HG03442 (cell line): ENCODE data around the gene HOXA13.

Experiments
- ATAC-seq: cut with Tn5 transposase; IDR thresholded peaks from one replicate; pipeline ENCODE4 v1.9.1; 2021; ENCODE audit warnings: mild to moderate bottlenecking, moderate library complexity; ENCODE audit not compliant: unreplicated experiment

HOXA13 gene

DNA sequence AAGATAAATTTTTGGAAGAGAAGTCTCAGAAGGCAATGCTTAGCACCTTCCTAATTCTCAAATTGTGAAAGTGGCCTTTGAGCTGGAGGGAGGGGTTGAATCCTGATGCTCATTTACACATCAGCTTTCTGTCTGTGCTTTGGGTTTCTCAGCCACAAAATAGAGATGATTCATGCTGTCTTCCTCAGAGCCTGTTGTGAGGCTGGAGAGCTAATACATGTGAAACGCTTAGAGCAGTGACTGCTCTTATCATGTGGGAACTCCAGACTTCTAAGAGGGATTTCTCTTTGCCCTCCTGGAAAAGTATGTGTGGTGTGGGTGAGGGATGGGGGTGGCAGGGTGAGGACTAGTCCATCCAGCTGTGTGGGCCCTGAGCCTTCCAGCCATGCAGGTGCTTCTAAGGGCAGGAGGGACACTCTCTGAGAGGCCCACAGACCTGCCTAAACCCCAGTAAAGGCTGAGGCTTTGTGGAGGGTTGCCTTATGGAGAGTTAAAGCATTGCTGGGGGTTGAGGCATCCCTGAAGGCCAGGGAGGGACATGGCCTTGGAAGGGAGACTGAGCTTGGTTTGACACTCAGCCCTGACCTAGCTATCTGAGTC is 37.9 kb upstream of the HOXA13 start:
- no peak for ATAC-seq

DNA sequence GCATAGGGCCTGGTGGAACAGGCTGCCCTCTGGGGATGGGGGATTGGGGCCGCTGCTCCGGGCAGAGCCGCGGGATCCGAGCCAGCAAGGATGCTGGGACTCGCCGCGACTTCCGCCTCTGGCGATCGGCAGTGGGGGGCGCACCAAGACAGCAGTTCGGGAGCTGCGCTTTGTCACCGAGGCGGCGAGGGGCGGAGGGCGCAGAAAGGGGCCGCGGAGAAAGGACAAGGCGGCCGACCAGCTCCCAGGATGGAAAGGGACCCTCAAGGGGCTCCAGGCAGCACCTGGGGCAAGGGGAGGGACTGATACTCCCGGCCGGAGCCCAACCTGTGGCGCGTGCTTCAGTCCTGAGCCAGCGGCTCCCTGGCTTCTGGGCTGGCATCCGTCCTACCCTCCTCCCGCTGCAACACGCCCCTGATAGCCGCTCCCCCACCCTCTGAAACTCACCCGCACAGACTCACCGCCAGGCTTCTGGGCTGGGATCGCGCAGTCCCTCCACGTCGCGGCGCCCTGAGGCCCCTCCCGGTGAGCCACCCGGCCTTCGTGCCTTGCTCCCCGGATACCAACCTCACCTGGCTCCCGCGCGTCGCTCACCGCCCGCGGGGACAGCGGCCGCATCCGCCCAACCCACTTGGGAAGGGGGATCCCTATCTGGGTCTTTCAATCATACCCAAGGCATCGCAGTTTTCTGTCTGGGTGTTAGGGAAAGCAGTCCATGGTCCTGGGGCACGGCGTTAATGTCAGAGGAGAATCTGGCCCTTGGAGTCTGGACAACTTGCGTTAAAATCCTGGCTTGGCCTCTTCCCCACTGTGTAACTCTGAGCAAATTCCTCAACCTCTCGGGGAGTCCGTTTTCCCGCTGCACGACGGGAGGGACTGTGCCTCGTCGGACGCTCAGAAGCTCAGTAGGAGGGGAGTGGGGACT is 35.8 kb upstream of the HOXA13 start:
- no peak for ATAC-seq

DNA sequence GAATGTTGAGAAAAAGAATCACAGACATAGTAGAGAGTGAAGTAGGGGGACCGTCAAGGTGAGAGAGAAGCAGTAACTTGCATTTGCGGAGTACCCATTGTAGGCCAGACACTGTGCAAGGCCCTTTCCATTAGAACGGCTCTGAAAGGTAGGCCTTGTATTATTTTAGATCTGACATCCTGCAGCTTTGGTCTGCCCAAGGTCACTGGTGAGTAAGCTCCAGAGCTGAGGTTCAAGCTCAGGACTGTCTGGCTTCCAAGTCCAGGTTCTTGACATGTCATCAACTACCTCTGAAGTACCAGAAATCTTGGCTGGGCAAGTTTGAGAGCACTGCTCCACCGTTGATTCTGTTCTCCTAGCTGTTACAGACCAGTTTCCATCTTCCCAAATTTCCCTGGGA is 29.6 kb upstream of the HOXA13 start:
- ATAC-seq: no peak

DNA sequence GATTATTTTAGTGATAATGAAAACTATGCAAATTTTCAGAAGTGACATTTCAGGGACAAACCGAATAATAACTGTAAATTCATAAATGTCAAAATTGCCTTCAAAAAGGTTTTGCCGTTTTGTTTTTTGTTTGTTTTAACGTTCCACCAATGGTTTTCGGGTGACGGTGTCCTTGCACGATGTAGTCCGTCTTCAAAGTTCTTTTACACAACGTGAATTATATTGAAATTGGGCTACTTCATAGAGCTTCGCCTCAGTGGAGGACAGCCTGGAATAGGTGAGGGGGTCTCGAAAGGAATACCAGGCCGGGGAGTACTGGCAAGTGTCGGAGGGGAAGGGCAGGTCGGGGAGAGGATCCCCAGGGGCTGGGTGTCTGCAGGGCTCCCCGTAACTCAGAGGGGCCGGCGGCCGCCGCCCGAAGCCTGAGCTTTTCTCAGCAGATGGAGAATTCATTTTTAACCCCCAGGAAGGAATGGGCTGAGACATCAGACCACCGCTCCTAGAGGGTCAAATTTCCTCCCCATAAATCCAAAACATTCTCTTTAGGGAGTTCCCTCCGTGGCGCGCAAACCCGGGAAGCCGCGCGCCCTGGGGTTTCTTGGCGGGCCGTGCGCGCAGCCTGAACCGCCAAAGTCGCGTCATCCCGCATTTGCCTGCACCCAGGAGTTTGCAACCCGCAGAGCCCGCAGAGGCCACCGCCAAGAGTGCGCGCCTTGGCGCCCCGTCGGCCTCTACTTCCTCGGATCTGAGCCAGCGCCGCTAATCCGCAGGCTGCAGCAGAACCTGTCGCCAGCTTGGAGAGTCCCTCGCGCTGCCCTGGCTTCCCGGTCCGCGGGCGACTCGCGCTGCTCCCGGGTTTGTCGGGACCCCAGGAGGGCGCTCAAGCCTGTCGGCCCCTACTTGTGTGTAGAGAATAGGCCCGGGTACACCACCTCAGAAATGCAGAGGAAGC is 25.4 kb upstream of the HOXA13 start:
- no peak for ATAC-seq

DNA sequence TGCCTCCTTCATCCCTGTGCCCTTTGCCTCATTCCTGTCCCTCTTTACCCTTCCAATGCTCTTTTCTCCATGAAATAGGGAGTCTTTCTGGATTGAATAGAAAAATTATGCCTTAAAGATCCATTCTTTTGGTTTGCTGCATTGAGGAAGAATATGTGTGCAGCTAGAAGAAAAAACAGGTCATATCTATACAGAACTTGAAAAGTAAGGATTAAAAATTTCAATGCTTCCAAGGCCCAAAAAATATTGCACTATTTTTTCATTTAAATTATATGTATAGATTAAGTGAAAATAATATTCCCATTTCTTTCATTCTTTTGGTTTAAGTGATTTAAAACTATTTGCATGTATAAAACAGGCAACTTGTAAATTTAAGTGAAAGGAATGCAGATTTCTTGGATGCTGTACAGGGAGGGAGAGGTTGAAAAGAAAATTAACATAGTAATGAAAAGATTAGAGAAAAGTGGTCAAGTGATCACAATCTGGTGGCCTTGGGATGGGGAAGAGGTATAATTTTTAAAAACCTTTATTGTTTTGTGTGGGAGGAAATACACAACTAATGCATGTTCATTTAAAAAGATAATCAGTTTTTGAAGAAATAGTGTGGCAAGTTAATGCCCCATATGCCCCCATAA is 24.2 kb upstream of the HOXA13 start:
- ATAC-seq: no peak

DNA sequence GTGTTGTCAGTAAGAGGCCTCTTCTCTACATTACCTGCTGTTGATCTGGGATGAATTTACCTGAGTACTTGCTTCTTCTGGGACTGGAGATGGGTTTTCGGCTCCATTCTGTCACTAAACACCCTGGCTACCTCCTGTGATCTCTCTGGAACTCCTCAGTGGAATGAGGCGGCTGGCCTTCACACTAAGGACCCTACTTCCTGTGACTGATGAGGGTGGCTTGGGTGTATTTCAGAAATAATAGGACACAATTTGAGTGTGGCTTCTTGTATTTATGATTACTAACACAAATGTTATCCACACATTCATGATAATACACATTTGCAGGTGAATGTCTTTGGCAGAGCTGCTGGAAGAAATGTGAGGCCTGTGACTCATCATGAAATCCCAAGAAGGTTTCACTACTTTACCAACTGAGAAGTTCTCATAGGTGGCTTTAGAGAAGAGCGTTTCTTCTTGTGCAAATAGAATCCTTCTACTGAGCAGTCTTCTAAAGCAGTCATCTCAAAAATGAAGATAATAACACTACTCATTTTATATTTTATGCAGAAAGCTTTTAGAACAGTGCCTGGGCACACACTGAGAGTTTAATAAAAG is 21.4 kb upstream of the HOXA13 start:
- ATAC-seq: no peak

DNA sequence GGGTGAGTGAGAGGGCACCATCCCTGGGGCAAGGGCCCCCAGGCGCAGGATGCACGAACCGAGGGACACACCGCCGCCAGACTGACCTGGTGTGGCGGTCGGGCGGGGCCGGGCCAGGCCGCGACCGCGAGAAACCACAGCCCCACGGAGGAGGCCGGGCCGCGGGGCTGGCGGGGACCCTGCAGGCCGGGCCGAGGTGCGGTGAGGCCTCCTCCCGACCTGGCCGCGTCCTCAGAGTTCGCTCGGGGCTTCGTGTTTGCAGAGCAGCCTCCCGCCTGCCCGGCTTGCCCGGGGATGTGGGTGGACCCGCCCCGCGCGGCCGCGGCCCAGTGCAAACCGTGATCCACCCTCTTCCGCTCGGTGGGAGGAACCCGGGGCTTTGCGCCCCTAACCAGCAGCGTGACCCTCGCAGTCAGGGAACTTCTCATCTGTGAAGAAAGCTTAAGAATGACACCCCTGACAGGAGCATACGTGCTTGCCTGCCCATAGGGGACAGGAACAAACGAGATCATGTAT is 20.6 kb upstream of the HOXA13 start:
- no peak for ATAC-seq

DNA sequence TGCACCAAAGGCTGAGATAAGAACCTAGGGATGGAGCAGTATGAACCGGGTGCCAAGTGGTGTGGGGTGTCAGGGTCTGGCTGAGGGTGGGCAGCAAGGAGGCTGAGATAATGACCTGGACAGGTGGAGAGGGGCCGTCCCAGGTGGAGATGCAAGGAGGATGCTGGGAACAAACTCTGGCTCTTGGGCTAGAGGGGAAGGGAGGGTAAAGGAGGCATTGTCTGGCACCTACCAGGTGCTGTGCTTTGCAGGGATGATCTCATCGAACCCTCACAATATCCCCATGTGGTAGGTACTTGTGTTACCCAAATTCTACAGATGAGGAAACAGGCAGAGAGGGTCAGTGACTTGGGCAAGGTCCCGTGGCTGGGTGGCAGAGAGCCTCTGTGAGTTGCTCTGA is 19.9 kb upstream of the HOXA13 start:
- no peak for ATAC-seq

DNA sequence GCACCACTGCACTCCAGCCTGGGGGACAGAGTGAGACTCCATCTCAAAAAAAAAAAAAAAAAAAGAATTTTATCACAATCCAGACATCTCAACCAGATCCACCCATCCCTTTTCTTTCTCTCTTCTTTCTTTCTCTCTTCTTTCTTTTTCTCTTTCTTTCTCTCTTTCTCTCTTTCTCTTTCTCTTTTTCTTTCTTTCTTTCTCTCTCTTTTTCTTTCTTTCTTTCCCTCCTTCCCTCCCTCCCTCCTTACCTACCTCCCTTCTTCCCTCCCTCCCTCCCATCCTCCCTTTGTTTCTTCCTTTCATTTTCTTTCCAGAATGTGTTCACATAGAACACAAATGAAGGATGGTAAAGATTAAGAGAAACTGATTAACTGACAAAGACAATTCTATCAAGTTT is 18.1 kb upstream of the HOXA13 start:
- no peak for ATAC-seq

DNA sequence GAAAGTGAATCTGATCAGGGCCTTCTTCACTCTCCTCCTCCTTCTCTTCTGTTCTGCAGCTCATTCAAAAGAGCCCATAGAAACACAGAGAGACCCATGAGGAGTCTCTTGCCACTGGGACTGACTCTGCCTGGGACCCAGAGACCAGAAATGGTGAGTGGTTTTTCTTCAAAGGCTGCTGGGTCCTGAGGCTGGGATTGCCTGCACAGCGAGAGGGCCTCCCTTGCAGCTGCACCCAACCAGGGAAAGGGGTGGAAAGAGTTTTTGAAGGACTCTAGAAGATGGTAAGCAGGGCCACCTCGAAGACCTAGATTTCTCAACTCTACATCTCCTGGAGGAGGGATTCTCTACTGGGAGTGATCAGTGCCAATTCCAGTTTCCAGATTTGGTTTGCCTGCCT is 15.5 kb upstream of the HOXA13 start:
- no peak for ATAC-seq

DNA sequence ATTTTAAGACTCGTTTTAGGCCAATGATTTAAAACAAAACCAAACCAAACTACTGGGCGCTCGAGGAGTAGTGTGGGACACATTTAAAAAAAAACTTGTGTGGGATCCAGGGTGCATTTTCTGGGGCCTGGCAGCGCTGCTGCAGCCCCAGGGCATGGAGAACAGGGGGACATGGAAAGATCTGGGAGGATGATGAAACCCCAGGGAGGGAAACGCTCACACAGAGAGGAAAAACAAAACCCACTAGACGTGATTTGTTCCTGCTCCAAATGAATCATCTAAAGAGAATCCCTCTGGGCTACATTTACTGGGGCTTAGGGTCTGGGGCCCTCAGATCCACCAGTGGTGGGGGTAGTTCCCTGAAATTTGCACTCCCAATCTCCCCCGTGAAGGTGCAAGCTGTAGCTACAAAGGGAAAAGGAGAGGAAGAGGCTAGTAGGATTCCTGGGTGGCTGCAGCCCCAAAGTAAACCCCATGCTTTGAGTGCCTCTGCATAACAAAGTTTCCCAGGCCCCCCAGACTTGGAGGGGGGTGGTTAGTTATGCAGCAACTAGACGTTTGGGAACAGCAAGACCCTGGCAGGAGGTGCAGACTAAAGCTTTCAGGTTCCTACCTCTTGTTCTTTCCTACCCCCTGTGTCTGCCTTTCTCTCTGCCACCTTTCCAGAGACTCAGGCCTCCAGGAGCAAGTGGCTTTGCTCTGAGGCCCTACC is 14.5 kb upstream of the HOXA13 start:
- ATAC-seq: no peak

DNA sequence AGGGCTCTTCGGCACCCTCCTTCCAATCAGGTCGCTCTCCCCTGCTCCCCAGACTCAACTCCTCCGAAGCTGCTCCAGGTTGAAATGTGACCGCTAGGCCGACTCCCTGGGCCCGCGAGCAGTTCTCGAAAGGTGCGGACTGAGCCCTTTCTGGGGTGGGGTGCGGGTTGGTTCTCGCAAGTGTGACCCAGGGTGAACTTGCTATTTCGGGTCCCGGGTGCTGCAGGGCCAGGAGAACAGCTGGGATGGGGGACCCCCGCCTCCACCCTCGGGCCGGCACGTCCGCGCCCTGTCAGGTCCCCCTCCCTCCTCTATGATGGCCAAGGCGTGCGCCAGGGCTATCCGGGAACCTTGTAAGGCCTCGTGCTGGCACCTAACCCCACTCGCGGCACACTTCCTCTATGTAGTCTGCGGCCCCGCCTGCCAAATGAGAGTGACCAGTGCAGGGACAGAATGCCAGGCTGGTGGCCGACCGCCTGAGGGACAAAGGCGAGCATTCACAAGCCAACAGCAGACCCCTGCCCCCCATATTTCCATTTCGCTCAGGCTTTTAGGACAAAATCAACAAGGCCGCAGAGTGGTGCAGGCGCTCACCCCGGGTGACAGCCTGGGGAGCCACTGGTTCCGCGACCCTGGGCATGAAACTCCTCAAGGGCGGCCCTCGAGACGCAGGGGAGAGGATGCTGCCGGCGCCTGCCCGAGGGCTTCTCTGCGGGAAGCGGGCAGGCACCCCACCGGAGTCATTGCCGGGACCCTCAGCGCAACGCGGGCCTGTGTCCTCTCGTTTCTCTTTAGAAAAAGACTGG is 13.7 kb upstream of the HOXA13 start:
- ATAC-seq: no peak

DNA sequence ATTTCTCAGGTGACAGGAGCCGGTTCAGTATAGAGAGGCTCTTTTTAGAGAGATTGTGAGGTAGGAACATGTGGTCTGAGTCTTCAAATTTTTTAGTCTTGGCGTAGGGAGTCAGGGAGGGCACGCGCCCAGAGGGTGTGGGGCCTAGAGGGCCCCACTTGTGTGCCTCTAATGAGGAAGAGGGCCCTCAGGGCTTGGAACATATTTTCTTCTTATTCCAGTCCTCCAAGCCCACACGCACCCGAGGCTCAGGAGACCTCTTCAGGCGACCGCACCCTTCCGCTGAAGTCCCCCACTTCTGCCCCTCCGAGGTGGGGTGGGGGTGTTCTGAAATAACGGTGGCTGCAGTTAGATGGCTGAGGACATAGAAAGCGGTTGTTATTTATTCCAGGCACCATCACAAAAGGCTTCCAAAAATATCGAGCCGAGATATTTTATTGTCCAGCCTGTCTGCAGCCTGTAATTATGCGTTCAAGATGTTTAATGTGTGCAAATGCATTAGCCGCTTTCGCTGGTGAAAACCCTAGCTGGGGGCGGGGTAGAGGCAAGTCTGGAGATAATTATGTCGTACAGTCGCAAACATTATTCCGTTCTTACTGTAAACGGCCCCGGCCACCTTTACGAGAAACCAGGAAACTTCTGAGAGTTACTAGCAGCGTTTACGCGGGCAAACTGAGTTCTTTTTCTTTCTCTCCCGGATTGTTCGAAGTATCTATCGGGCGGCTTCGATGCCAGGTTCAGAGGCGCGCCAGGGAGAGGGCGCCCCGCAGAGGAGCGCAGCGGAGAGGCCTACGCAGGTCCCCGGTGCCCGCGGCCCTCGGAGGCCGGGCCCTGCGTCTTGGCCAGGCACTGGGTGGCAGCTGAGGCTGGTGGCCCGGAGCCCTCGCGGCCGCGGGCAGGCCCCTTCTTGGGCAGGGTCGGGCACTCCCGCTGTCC is 12.9 kb upstream of the HOXA13 start:
- no peak for ATAC-seq

DNA sequence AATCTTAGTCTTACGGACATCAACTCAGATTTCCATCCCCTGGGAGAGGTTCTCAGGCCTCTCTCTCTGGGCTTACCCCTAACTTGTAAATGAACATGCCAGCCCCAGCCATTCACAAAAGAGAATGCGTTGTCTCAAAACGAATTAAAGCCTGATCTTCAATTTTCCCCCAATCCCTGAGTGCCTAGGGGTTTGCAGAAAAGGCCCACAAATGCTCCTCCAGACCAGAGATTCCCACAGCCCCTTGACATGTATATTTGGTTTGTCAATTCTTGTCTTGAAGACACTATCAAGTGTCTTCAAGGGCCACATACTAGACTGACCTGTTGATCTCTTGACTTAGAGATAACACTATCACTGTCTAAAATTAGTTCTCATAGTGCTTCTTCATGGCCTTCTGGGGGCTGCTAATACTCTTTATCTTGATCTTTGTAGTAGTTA is 11.9 kb upstream of the HOXA13 start:
- ATAC-seq: no peak

DNA sequence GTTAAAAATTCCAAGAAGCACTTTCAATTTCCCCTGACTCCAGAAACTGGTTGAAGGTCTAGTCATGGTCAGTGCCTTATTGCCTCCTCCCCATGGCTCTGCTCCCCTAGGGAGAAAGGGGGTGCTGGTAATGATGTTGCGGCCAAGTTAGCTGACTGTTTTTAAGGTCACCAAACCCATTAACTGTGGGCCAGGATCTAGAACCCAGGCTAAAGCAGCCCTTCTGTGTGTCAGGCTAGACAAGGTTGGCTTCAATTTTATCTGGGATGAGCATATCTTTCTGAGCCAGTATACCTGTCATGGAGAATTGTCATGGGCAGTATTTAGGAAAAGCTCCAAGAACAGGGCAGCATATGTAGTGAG is 11.2 kb upstream of the HOXA13 start:
- ATAC-seq: no peak

DNA sequence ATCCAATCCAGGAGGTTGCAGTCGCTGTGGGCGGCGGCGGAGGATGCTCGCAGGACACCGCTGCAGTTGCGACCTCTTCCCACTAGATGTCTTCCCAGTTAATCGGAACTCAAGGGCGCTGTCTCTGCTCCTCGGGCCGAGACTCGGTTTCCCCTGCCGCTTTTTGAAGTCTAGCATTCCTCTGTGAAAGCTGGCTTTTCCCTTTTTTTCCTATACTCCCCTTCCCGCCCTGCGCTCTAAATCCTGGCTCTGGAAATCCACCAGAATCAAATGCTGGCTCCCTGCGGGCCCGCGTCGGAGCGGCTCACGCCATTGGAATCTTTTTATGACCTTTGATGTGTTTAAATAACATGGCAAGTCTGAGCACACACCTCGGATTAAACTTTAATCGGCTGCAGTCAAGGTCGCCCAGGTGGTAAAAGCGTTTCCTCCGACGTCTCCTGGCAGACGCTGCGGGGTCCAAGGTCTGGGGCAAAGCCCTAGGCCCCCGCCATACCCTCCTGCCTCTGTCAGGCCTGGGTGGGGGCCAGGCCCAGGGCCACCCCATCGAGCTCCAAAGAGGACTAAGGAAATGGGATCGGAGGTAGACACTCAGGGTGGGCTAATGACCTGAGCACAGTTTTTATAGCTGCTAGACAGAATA is 10.7 kb upstream of the HOXA13 start:
- no peak for ATAC-seq

DNA sequence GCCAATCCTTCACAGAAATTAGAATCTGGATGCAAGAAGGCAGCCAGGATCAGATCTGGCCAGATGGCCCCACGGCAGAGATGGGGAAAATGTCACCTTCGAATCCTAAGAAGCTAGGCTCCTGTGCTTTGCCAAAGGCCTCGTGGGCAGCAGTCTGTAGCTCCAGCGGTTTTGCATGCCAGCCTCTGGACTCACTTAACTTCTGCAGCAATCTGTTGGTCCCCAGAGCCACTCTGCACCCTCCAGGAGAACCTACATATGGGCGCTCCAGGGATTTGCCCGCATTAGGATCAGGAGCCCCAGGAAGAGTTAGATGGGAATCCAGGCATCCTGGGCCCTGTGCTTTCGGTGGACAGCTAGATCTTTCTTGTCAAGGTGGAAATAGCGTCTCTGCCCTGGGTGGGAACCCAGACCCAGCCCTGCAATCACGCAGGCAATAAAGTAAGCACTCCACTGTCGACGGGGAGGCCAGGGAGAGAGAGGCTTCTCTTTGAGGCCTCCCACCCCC is 10.1 kb upstream of the HOXA13 start:
- ATAC-seq: no peak
